PFSK-1 (cell line): ENCODE data around the gene KIAA0232.

Source experiments
- POLR2AphosphoS5 ChIP-seq: IDR thresholded peaks from 2 replicates; pipeline ENCODE4 v1.6.1; 2012; ENCODE audit warnings: low read depth, mild to moderate bottlenecking, control low read depth, low read length, moderate library complexity
- TF ChIP-seq, protein P1 (sequence below), 2 experiments: IDR thresholded peaks; 2 replicates each; pipeline versions ENCODE4 v1.6.1 to v1.8.0; 2011 to 2012; ENCODE audit warnings: low read depth in 2 of 2, low read length in 2 of 2, control low read depth in 1 of 2, inconsistent platforms in 1 of 2, mild to moderate bottlenecking in 1 of 2, moderate library complexity in 1 of 2; ENCODE audit not compliant: insufficient read depth in 1 of 2

DNA sequence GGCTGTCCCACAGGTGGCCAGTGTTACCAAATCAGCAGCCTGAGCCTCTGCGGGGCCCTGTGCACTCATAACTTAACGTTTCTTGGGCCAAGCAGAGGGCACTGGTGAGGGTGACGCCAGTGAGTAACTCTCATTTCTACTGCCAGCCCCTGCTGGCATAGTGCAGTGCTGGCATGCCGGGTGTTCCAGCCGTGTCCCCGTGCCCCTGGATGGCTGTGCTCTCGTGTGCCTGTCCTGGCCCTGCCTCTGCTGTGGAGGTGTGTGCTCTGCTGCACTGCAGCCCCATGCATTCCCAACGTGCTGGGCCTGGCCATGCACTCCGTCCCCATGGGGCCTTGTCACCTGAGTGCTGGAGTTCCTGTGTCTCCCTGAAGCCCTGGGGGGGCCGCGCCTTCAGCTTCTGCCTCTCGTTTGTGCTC is 141.8 kb downstream of the KIAA0232 start:
- TF ChIP-seq POLR2AphosphoS5 = no peak
- TF ChIP-seq, protein P1, sequence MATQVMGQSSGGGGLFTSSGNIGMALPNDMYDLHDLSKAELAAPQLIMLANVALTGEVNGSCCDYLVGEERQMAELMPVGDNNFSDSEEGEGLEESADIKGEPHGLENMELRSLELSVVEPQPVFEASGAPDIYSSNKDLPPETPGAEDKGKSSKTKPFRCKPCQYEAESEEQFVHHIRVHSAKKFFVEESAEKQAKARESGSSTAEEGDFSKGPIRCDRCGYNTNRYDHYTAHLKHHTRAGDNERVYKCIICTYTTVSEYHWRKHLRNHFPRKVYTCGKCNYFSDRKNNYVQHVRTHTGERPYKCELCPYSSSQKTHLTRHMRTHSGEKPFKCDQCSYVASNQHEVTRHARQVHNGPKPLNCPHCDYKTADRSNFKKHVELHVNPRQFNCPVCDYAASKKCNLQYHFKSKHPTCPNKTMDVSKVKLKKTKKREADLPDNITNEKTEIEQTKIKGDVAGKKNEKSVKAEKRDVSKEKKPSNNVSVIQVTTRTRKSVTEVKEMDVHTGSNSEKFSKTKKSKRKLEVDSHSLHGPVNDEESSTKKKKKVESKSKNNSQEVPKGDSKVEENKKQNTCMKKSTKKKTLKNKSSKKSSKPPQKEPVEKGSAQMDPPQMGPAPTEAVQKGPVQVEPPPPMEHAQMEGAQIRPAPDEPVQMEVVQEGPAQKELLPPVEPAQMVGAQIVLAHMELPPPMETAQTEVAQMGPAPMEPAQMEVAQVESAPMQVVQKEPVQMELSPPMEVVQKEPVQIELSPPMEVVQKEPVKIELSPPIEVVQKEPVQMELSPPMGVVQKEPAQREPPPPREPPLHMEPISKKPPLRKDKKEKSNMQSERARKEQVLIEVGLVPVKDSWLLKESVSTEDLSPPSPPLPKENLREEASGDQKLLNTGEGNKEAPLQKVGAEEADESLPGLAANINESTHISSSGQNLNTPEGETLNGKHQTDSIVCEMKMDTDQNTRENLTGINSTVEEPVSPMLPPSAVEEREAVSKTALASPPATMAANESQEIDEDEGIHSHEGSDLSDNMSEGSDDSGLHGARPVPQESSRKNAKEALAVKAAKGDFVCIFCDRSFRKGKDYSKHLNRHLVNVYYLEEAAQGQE (IDR thresholded peaks at IDR 0.05; ENCODE audit: insufficient read depth in 1 of 2, low read depth in 2 of 2, low read length in 2 of 2) = no peak
